CD4-positive, alpha-beta T cell treated with Interferon gamma for 1 hour (primary cell): ENCODE data around the gene TPO.
A peak's percentile ranks its signal among the peaks of the same experiment; 100 is the strongest.
"Not testable (repeated sequence)": the region's sequence is repeated elsewhere in the genome, so short reads cannot be mapped to it uniquely, and the experiment has no call there.

ENCODE experiments used
- DNase-seq: peaks from one replicate; pipeline ENCODE4 v3.0.0-alpha.2; 2020

The TPO gene

GRCh38 chr2:1561811-1562421, 148.7 kb downstream of the TPO start:
- no peak for DNase-seq

GRCh38 chr2:1563084-1563857, 150.0 kb downstream of the TPO start:
- no peak for DNase-seq

- DNase-seq, result peak; percentile 13
These were observed 151.0 kb downstream of the TPO start for GRCh38 chr2:1563943-1564891.

GRCh38 chr2:1567556-1568344, 154.5 kb downstream of the TPO start:
- no peak for DNase-seq

DNA sequence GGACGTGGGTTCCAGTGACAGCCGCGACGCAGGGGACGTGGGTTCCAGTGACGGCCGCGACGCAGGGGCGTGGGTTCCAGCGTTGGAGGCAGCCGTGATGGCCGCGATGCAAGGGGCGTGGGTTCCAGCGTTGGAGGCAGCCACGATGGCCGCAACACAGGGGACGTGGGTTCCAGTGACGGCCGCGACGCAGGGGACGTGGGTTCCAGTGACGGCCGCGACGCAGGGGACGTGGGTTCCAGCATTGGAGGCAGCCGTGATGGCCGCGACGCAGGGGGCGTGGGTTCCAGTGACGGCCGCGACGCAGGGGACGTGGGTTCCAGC, 155.0 kb downstream of the TPO start:
- DNase-seq, result not testable (repeated sequence)

- DNase-seq, result no peak
These were observed 156.7 kb downstream of the TPO start for GRCh38 chr2:1569879-1570450.

DNA sequence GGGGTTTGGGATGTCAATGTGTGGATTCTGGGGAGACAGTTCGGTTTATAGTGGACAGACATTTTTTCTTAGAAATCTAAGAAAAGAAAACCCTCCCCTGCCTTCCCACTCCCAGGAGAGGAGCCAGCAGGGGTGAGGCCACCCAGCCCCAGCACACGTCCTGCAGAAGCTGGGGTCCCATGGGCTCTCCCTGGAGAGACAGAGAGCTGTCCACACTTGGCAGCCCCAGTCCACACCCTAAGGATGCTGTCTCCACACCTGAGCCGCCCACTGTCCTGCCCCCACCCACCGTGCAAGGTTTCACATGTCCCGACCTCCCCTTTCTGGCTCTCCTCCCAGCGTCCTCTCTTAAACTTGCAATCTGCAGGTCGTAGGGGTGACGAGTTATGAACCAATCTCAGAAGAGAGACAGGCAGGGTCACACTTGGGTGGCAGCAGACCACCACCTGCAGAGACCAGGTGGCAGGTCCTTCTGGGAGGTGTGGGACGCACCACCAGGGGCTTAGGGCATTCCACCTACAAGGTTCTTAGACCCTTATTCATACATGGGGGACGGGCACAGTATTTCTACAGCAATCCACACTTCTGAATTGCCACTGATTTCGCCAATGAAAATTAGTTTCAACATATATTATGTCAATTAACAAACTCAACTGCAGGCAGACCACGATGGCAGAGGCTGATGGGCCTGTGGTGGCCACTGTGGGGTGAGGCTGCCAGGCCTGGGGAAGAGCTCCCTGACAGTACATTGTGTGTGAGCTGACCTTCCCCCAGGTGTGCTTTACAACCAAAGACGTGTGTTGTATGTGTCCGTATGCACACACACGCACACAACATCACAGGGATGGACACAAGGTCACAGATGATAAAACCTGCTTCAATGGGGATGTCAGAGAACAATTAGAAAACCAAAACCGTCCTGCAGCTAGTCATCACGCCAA, 158.5 kb downstream of the TPO start:
- DNase-seq, result no peak

GRCh38 chr2:1572638-1573037, 159.4 kb downstream of the TPO start:
- no peak for DNase-seq

DNA sequence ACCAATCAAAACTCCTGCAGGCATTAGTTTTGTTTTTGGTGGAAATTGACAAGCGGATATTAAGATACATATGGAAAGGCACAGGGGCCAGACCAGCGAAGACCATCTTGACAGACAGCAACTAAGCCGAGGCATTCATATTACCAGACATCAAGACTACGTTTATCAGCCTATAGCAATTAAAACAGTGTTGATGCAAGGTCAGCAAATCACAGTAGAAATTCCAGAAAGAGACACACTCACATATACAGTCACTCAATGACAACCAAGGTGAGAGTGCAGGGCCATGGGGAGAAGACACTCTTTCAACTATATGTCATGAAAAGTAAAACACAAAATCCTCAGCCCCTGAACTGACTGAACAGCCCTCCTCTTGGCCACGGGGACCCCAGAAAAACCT, 164.6 kb downstream of the TPO start:
- no peak for DNase-seq

DNA sequence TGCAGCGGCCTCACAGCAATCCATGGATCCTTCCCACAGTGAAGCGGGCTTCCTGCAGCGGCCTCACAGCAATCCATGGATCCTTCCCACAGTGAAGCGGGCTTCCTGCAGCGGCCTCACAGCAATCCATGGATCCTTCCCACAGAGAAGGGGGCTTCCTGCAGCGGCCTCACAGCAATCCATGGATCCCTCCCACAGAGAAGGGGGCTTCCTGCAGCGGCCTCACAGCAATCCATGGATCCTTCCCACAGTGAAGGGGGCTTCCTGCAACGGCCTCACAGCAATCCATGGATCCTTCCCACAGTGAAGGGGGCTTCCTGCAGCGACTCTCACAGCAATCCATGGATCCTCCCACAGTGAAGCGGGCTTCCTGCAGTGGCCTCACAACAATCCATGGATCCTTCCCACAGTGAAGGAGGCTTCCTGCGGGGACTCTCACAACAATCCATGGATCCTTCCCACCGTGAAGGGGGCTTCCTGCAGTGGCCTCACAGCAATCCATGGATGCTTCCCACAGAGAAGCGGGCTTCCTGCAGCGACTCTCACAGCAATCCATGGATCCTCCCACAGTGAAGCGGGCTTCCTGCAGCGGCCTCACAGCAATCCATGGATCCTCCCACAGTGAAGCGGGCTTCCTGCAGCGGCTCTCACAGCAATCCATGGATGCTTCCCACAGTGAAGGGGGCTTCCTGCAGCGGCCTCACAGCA, 168.1 kb downstream of the TPO start:
- not testable (repeated sequence) for DNase-seq

GRCh38 chr2:1581965-1582625, 168.8 kb downstream of the TPO start:
- DNase-seq, result no peak

- no peak for DNase-seq
These were observed 169.7 kb downstream of the TPO start for GRCh38 chr2:1582891-1583341.

DNA sequence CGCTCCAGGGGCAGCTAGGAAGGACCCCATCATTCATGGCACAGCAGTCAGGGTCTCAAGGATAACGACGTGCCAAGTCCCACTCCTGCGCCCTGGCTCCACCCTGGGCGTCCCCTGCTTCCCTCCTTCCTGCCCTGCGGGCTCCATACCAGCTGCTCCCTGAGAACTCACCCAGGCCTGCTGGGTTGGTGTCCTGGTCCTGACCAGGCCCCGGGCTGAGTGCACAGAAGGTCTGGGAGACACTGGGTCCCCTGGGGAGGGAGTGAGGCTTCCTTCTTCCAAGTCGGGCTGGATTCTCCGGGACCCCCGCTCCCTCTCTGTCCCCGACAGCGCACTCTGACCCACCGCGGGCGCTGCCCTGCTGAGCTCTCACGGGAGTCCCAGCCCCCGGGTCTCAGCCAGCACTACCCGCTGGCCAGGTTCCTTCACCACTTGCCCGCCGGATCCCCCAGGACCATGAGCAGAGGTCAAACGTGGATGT, 170.8 kb downstream of the TPO start:
- no peak for DNase-seq

DNA sequence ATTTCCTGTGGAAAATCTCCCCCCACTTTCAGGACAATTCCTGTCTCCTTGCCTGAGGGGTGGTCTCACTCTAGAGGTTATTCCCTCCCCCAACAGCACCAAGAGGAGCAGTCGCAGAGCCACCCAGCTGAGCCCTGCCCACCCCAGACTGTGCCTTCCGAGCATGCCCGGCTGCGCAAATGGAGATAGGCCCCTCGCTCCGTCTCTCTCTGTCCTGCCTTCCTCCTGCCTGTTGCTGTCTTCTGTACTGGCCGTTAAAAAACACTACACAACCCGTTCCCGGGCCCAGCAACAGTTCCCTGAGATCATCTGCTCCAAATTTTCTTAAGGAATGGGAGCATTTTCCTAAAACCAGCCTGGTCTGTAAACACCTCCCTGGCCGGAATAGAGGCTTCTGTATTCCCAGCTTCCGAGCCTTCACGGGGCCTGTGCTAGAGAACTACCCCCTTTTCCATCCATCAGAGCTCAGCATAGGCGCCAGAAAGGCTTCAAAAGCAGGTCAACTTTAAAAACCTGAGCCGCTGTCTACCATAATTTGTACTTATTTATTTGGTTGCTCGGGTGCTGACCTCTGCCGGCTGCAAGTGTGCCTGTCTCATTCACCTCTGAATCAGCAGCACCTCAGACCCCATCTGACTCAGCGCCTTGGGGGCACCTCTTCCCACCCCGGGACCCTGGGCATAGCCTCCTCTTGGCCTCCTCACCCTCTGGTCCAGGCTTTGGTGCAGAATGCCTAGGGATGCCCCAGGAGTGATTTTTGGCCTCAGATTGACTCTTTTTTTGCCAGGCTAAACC, 171.6 kb downstream of the TPO start:
- no peak for DNase-seq

DNA sequence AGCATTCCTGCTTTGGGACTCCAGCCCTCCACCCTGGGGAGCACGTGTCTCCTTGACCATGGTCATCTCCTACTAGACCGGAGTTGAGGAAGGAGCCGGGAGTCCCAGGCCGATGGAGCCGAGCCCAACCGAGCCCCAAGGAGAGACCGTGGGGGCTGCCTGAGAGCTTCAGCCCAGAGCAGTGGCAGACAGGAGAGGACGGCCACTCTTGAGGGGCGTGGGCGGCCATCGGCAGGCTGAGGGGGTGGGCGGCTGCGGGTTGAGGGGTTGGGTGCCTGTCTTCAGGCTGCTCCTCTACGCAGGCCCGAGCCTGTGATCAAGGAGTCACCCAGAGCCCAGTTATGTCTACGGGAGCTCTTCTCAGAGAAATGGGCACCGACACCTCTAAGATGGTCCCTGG, 172.4 kb downstream of the TPO start:
- DNase-seq, result no peak

DNA sequence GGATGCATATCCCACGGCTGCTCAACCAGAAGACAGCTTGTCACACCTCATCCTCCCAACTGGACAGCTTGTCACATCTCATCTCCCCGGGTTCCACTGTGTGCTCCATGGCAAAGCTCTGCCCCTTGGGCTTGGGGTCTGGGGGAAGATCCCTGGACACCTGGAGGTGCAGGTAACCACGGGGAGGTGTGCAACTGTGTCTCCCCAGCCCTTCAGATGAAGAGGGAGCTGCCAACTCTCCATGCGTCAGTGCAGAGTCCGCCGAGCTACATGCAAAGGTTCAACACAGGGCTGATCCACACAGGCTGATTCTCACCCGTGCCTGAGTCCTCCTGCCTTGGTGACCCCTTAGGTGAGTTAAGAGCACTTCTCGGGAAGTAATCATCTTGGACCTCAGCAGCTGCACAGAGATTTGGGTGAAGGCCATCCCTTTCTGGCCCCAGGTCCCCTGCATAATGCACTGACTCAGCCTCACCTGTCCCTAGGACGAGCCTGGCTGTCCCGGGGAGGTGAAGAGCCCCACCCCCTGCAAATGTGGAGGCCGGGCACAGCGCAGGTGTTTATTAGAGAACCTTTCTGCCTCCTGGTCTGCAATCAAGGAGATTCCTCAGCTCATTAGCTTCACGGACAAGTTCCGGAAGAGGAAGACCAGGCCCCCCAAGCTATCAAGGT, 173.1 kb downstream of the TPO start:
- DNase-seq, result no peak

GRCh38 chr2:1586923-1587840, 173.9 kb downstream of the TPO start:
- no peak for DNase-seq
